HFFc6 (cell line): ENCODE data around the gene AKT2. TPM values are rescaled to one million over a fixed set of nuclear protein-coding genes. Genes with fewer than 3 reads are reported as not detected.

Experiments
- DNase-seq: peaks from one replicate; pipeline ENCODE4 v3.0.0-alpha.2; 2018
- H3K27ac Mint-ChIP-seq: 2 replicates; pipeline ENCODE4 v1.8.0; 2020; ENCODE audit warnings: mild to moderate bottlenecking, mixed read lengths
- H3K27me3 Mint-ChIP-seq: 2 replicates; pipeline ENCODE4 v1.8.0; 2021; ENCODE audit warnings: mild to moderate bottlenecking, moderate library complexity, mixed read lengths; ENCODE audit not compliant: insufficient read depth
- H3K36me3 Mint-ChIP-seq: 2 replicates; pipeline ENCODE4 v1.8.0; 2021; ENCODE audit warnings: low read depth, mixed read lengths
- H3K4me1 Mint-ChIP-seq: 2 replicates; pipeline ENCODE4 v1.8.0; 2020; ENCODE audit warnings: low read depth, mixed read lengths
- H3K4me3 Mint-ChIP-seq: 2 replicates; pipeline ENCODE4 v1.8.0; 2020; ENCODE audit warnings: mild to moderate bottlenecking, moderate library complexity, mixed read lengths
- H3K9me3 Mint-ChIP-seq: 2 replicates; pipeline ENCODE4 v1.8.0; 2020; ENCODE audit warnings: mild to moderate bottlenecking, mixed read lengths
- CTCF ChIP-seq: fragments of 200-600 bp; sonication (generic); IDR thresholded peaks from 2 replicates; pipeline ENCODE4 v1.5.0; 2021; ENCODE audit warnings: antibody characterized with exemption, mild to moderate bottlenecking
- total RNA-seq, 6 experiments: library from RNA; stranded (reverse); fragmentation: NEBNext Ultra II Directional; extraction: Animal tissue kit (Norgen Biotek cat#: 25700); gene quantifications; 2 replicates in 1 of 6; 3 replicates in 5 of 6; pipeline ENCODE4 v1.2.3, GENCODE V29; 2021

The AKT2 gene
- total RNA-seq, 6 experiments from 2014 or later = 128 to 133 (median 130) TPM

GRCh38 chr19:40213251-40213829 is 71.8 kb downstream of the AKT2 start:
- Mint-ChIP-seq H3K36me3 (peaks cover 11% of the 10 kb centered on the region), H3K9me3 (no peaks in the 10 kb centered on the region), H3K27ac (no peak overlapping the region), H3K4me3 (no peak overlapping the region), H3K27me3 (peaks cover 9% of the 10 kb centered on the region), H3K4me1 (peaks cover 4% of the 10 kb centered on the region; the same call in 1 of the 2 replicates)
- no peak for TF ChIP-seq CTCF
- DNase-seq = no peak

GRCh38 chr19:40210889-40211288 is 74.3 kb downstream of the AKT2 start:
- Mint-ChIP-seq H3K4me3 (no peak overlapping the region), H3K36me3 (peaks cover 11% of the 10 kb centered on the region; the same call in 1 of the 2 replicates), H3K4me1 (no peaks in the 10 kb centered on the region), H3K27me3 (no peaks in the 10 kb centered on the region; the same call in 1 of the 2 replicates), H3K27ac (no peak overlapping the region), H3K9me3 (no peaks in the 10 kb centered on the region)
- TF ChIP-seq CTCF = no peak
- DNase-seq = no peak

- TF ChIP-seq CTCF = no peak
- Mint-ChIP-seq H3K27ac (no peak overlapping the region), H3K36me3 (peaks cover 20% of the 10 kb centered on the region), H3K4me1 (no peaks in the 10 kb centered on the region), H3K4me3 (no peak overlapping the region), H3K27me3 (peaks cover 4% of the 10 kb centered on the region; the same call in 1 of the 2 replicates), H3K9me3 (no peaks in the 10 kb centered on the region)
- DNase-seq = no peak
Measured at GRCh38 chr19:40208602-40209001, 76.5 kb downstream of the AKT2 start.

GRCh38 chr19:40205760-40206159 is 79.4 kb downstream of the AKT2 start:
- peaks cover 4% of the 10 kb centered on the region; the same call in 1 of the 2 replicates for H3K27me3 Mint-ChIP-seq
- H3K27ac Mint-ChIP-seq = no peak overlapping the region
- DNase-seq = no peak
- H3K4me1 Mint-ChIP-seq = peaks cover 2% of the 10 kb centered on the region; the same call in 1 of the 2 replicates
- no peaks in the 10 kb centered on the region for H3K9me3 Mint-ChIP-seq
- peaks cover 19% of the 10 kb centered on the region for H3K36me3 Mint-ChIP-seq
- no peak overlapping the region for H3K4me3 Mint-ChIP-seq
- TF ChIP-seq CTCF = no peak

GRCh38 chr19:40204381-40204780 is 80.8 kb downstream of the AKT2 start:
- no peak overlapping the region for H3K4me3 Mint-ChIP-seq

More at GRCh38 chr19:40204381-40204780, 80.8 kb downstream of the AKT2 start:
- no peak for DNase-seq
- Mint-ChIP-seq H3K27me3 (peaks cover 4% of the 10 kb centered on the region; the same call in 1 of the 2 replicates), H3K27ac (no peak overlapping the region), H3K9me3 (no peaks in the 10 kb centered on the region), H3K4me1 (peaks cover 8% of the 10 kb centered on the region; the same call in 1 of the 2 replicates), H3K36me3 (peaks cover 16% of the 10 kb centered on the region)
- TF ChIP-seq CTCF = no peak
